Peyer's patch (tissue), 4 donors: ENCODE data around the gene SMYD3.

Experiments used
- POLR2A ChIP-seq, 2 donors: fragments of 450-650 bp; IDR thresholded peaks; one replicate each; pipeline ENCODE4 v1.5.1; 2017; ENCODE audit warnings: antibody characterized with exemption in 2 of 2, mild to moderate bottlenecking in 2 of 2, moderate library complexity in 2 of 2
- TF ChIP-seq, protein P1 (sequence below), 6 experiments: fragments of 450-650 bp in 4 of 6; fragments of 200-600 bp in 2 of 6; sonication (generic) in 1 of 6; IDR thresholded peaks; one replicate each; pipeline ENCODE4 v1.5.1; 2017 to 2019; ENCODE audit warnings: antibody characterized with exemption in 6 of 6, mild to moderate bottlenecking in 3 of 6, moderate library complexity in 1 of 6

DNA sequence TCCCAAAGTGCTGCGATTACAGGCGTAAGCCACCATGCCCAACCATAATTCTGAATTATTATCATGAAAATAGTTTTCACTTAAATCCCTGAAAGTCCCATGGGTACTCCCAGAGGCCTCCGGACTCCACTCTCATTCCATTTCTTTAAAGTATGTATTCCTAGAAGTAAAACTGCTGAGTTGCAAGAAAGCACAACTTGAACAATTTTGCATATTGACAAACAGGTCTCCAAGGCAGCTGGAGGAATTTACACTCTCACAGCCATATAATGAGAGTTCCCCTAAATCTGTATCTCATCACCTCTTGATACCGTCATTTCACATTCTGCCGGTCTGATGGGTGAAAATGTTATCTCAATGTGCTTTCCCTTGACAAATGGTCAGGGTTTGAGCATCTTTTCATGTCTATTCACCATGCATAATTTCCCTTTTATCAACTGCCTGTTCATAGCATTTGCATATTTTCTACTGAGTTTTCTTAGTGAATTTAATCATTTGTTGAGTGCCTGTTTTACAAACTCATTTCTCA is 129.4 kb downstream of the SMYD3 start:
- TF ChIP-seq, protein P1, sequence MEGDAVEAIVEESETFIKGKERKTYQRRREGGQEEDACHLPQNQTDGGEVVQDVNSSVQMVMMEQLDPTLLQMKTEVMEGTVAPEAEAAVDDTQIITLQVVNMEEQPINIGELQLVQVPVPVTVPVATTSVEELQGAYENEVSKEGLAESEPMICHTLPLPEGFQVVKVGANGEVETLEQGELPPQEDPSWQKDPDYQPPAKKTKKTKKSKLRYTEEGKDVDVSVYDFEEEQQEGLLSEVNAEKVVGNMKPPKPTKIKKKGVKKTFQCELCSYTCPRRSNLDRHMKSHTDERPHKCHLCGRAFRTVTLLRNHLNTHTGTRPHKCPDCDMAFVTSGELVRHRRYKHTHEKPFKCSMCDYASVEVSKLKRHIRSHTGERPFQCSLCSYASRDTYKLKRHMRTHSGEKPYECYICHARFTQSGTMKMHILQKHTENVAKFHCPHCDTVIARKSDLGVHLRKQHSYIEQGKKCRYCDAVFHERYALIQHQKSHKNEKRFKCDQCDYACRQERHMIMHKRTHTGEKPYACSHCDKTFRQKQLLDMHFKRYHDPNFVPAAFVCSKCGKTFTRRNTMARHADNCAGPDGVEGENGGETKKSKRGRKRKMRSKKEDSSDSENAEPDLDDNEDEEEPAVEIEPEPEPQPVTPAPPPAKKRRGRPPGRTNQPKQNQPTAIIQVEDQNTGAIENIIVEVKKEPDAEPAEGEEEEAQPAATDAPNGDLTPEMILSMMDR (IDR thresholded peaks at IDR 0.05): no peak
- no peak for TF ChIP-seq POLR2A (IDR thresholded peaks at IDR 0.05)
